ELR (cell line): Measurements from ENCODE around the gene IL18R1.
"Not testable (repeated sequence)": the region's sequence is repeated elsewhere in the genome, so short reads cannot be mapped to it uniquely, and the experiment has no call there.

Experiments
- DNase-seq: peaks from one replicate; pipeline ENCODE4 v3.0.0-alpha.2; 2015; ENCODE audit warnings: low read depth

The IL18R1 gene, protein sequence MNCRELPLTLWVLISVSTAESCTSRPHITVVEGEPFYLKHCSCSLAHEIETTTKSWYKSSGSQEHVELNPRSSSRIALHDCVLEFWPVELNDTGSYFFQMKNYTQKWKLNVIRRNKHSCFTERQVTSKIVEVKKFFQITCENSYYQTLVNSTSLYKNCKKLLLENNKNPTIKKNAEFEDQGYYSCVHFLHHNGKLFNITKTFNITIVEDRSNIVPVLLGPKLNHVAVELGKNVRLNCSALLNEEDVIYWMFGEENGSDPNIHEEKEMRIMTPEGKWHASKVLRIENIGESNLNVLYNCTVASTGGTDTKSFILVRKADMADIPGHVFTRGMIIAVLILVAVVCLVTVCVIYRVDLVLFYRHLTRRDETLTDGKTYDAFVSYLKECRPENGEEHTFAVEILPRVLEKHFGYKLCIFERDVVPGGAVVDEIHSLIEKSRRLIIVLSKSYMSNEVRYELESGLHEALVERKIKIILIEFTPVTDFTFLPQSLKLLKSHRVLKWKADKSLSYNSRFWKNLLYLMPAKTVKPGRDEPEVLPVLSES

DNA sequence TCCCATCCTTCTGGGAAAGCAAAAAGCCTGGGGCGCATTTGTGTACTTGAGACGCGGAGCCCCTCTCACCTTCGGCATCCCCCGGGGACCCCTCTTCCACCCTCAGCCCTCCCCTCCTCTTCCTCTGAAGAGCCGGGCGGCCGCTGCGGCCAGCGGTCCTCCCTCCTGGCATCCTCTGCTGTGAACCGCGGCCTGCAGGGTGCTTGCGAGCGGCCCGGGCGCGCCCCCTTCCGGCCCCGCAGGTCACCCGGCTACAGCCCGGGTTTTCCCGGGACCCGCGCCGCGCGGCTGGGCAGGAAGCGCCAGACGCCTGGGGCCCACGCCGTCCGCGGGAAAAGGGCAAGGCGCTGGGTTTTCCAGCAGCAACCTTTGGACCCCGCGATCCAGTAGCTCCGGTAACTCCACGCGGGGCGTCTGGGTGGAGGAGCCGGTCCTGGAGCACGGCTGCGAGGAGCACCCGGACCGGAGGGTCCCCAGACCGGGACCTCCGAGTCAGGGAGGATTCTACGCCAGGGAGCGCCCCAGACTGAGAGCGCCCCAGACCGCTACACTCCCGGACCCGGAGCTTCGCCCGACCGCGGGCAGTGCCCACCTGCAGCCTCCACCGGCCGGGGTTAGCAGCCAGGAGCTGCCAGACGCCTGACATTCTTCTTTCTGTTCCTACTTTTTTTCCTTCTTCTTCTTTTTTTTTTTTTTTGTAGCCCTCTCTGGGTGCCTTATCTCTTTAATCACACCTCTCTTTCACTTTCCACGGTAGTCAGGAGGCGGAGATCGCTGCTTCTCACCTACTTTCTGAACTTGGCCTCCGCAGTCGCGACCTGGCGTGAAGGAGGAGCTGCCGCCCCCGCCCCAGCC is at the start of gene IL18R1:
Gene IL18R1, plus strand, starts transcription at position 271 of the 855 bp plus-strand sequence. CDS start 6,865 bp downstream, outside the sequence.
- DNase-seq, result peak; percentile 82

DNA sequence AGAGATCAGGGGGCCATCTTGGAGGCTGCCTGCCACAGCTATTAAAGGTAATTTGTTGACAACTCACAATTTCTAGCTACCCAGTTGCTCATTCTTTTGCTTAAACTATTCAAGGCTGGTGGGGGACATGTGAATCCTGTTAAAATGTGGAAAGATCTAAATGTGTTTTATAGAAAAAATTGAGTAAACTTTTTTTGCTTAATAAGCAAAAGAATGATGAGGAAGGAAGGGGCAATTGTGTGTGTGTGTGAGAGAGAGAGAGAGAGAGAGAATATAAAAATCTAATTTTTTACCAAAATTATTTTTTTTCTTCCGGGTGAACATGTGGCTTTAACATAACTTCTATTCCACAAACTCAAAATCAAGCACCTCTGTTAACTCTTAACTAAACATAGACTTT is 49.5 kb upstream of the IL18R1 start:
- DNase-seq, result no peak

DNA sequence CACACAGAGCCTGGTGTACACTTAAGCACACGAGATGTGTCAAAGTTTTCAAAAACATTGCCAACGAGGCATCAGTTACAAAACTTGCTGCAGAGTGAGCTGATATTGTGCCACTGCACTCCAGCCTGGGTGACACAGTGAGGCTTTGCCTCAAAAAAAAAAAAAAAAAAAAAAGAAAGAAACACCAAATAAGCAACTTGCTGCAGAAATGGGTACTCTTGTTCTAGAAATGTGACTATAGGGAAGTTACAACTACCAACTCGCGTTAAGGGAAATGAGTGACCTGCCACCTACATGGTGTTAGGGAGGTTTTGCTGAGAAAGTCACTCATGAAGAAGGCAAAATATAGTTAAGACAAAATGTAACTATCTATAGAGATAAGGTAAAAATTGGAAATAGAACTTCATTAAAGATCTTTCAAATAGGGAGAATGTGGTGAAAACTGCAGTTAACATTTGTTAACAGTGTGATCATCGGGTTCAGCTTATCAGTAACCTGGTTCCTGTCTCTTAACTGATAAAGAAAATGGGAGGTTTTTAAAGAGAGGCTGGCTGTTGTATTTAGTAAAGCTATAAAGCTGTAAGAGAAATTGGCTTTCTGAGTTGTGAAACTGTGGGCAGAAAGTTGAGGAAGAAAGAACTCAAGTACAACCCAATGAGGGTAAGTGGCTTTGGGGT is 44.5 kb upstream of the IL18R1 start, which contains the start of gene IL1RL1:
Gene IL1RL1, plus strand, starts transcription at position 600 of the 677 bp plus-strand sequence. CDS start 26,702 bp downstream, outside the sequence.
- no peak for DNase-seq

DNA sequence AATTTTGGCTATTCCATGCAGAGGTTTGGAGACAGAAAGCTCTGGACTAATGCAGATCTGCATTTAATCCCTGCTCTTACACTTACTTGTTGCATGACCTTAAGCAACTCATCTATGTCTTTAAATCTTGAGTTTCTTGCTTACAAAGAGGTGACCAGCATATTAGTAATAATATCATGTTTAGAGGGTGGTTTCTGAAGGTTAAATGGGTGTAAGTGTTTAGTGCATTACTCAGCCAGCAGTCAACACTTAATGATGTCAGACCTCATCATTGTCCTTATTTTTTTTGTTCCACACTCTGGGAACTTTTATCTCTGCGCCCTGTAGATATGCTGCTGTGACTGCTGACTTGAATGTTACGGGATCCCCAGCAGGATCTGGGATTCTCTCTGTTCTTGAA is 42.6 kb upstream of the IL18R1 start:
- peak; percentile 91 for DNase-seq

DNA sequence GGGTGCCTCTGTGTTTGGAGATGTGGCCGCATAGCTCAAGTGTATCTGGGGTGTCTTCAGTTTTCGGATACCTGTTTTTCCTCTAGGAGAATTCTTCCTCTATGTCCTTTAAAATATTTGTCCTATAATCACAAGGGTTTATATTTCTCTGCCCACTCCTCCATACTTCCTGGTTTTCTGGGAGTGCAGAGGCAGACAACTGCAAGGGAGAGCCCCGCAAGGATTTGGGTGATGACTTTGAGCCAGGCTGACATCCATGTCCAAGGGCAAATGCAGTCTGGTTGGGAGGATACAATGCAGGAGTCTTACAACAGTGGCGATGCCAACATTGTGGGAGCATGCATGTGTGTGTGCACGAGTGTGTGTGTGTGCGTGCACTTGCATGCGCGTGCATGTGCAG is 42.1 kb upstream of the IL18R1 start:
- DNase-seq, result no peak

DNA sequence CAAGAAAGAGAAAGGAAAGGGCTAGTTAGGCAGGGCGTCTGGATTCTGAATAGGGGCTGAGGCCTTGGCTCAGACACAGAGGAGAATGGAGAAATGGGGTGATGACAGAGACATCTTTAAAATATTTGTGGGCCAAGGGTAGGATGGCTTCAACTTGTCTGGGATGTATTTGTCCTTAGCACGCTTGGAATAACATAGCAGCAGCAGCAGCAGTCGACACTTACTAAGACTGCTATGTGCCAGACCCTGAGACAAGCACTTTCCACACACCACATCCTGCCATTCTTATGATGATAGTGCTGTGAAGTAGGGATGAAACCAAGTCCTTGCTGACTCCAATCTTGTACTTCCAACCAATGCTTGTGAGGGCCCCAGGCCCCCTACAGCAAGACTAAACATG is 41.6 kb upstream of the IL18R1 start:
- DNase-seq, result no peak

DNA sequence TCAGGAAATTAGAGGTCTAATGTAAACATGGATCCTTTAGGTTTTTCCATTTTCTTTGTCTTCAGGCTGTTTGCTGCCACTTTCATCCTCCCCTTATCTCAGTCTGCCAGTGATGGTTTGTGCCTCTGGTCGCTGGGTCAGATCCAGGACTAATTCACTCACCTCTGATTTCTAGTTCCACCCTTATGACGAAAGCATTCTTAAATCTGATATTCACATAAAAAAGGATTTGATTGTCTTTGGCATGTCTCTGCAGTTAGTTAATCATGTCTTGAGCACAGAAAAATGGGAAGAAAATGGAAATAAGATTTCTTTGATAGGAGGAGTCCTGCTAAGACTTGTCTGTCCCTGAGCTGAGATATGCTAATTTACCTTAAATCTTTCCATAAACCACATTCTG is 39.7 kb upstream of the IL18R1 start:
- DNase-seq, result no peak

DNA sequence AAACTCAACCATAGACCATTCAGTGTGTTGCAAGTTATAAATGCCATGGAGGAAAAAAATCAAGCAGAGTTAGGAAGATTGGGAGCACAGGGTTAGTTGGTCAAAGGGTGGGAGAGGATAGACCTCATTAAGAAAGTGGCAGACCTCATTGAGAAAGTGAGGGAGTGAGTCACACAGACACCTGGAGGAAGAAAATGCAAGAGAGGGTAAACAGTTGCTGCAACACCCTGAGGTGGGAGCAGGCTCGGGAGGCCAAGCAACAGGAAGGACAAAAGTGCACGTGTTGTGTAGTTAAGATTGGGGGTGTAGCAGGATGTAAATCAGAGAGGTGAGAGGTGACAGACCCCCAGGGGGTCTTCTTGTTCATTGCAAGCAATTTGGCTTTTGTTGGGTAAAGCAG is 37.9 kb upstream of the IL18R1 start:
- DNase-seq, result no peak

DNA sequence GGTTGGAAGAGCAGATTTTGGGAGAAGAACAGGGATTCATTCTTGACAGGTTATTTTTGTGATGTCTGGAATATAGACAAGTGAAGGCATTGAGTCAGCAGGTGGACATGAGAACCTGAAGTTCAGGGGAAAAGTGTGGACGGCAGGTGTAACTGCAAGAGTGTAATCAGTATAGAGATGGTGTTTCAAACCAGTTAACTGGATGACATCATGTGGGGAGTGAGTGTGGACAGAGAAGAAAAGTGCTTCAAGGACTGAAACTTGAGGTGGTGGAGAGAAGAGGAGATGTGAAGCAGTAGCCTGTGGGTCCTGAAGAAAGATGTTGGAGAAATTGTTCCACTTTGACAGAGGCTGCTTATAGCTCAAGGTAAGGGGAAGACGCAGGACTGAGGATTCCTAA is 37.2 kb upstream of the IL18R1 start:
- DNase-seq, result no peak

DNA sequence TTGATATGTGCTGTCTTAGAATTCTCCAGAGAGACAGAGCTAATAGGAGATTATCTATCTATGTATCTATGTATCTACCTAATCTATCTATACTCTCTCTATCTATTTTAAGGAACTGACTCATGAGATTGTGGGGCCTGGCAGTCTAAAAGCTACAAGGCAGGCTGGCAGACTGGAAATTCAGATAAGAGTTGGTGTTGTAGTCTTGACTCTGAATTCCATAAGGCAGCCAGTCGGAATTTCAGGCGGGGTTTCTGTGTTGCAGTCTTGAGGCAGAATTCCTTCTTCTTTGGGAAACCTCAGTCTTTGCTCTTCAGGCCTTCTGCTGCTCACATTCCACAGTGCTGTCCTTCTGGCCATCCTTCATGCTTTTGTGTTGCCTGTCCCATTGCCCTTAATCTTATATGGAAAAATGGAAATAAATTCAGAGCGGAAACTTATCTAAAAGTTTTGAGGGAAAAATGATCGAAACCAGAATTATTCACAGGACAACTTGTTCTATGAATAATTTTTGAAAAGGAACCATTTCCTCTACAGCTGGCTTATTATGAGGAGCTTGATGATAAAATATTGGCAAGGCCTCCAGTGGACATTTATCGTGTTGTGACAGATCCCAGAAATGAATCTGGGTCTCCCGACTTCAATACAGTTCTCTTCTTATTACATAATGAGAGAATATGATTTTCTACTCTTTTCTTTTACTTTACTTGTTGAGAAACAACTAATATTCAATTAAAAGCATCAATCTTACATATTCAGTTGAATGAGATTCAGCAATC is 33.5 kb upstream of the IL18R1 start:
- no peak for DNase-seq

DNA sequence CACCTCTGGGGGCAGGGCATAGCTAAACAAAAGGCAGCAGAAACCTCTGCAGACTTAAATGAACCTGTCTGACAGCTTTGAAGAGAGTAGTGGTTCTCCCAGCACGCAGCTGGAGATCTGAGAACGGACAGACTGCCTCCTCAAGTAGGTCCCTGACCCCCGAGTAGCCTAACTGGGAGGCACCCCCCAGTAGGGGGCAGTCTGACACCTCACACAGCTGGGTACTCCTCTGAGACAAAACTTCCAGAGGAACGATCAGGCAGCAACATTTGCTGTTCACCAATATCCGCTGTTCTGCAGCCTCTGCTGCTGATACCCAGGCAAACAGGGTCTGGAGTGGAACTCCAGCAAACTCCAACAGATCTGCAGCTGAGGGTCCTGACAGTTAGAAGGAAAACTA is 30.7 kb upstream of the IL18R1 start:
- not testable (repeated sequence) for DNase-seq

DNA sequence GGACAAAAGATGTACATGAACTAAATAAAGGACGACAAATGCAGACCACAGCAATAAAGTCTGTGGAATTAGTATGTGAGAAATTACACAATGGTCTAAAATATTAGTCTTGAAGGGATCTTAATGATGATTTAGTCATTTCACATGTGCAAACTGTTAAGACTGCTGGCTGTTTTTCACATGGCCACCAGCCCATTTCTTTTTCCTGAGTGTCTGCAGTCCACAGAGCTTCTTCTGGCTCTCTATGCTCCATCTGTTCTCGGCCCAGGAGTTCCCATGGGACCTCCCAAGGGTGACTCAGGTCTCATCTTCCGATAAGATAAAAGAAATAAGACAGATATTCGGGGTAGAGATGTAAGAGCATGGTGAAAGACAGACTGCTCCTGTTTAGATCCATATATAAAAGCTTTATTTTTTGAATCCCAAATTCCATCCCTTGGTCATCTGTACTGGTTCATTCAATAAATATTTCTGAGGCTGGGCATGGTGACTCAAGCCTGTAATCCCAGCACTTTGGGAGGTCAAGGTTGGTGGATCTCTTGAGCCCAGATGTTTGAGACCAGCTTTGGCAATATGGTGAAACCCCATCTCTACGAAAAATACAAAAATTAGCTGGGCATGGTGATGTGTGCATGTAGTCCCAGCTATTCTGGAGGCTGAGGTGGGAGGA is 24.1 kb upstream of the IL18R1 start:
- DNase-seq, result peak; percentile 16

DNA sequence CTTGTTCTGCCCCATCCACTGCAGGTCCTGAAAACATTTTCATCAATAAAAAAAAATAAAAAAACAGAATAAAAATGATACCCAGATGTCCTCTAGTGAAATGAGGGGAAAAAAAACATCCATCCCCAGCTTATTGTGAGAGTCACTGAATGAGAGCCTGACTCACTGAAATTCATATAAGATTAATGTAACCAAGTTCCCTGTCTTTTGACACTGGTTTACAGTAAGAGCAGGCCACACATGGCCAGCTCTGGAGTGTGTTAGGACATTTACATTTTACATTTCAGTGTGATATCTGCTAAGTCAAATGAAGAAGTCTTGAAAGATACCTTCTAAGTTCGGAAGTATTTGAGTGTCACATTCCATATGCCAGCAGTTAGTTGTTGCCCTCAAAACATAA is 21.1 kb upstream of the IL18R1 start:
- DNase-seq, result peak; percentile 19

DNA sequence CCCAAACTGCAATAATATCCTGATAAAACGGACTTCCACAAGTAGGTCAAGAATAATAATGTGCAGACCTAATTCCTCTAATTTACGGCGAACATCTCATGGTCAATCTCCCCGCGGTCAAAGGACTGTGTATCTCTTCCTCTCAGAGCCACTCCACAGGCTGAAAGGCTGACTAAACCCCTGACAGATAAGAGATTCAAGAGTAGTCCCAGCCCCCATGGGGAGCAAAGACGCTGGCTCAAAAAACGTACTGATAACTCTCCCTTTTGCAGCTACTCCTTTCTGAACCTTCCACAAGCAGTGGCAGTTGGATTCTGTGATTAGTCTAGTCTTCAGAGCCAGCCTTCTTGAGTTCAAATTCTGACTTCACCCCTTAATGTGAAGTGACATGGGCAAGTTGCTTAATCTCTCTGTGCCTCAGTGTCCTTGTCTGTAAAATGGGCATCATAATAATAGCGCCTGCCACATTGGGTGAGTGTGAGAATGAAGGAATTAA is 19.7 kb upstream of the IL18R1 start:
- no peak for DNase-seq

DNA sequence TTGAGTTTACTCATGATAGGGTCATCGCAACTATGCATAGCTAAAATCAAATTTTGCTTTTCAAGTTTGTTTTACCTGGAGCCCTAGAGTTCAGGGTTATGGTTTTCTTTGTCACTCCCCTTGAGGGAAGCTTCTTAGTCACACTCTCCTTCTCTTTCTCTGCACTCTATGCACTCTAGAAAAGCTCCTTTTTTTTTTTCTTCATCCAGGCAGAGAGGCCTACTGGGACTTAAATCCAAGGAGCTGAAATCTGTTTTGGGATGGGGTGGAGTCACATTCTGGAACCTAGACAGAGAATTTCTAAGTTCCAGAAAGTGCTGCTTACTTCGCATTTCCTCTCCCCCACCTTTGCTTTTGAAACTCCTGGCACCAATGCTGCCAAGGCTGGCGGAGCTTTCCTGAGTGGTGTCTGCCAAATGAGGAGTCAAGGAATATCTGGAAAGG is 19.1 kb upstream of the IL18R1 start:
- DNase-seq, result peak; percentile 51

DNA sequence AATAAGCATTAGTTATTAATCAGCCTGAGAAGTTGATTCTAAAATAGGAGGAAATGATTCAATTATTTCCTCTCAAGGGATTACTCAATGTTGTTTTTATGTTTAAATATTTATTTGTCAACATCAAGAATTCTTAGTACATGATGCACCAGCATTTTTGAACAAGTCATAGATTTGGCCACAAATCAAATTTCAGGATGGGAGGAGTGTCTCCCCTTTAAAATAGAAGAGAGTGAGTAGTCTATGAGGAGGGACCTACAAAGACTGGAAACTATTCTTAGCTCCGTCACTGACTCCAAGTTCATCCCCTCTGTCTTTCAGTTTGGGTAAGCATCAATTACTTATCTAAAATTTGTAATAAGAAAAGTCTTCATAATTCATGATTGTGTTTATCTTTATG is 18.6 kb upstream of the IL18R1 start:
- DNase-seq, result peak; percentile 74

DNA sequence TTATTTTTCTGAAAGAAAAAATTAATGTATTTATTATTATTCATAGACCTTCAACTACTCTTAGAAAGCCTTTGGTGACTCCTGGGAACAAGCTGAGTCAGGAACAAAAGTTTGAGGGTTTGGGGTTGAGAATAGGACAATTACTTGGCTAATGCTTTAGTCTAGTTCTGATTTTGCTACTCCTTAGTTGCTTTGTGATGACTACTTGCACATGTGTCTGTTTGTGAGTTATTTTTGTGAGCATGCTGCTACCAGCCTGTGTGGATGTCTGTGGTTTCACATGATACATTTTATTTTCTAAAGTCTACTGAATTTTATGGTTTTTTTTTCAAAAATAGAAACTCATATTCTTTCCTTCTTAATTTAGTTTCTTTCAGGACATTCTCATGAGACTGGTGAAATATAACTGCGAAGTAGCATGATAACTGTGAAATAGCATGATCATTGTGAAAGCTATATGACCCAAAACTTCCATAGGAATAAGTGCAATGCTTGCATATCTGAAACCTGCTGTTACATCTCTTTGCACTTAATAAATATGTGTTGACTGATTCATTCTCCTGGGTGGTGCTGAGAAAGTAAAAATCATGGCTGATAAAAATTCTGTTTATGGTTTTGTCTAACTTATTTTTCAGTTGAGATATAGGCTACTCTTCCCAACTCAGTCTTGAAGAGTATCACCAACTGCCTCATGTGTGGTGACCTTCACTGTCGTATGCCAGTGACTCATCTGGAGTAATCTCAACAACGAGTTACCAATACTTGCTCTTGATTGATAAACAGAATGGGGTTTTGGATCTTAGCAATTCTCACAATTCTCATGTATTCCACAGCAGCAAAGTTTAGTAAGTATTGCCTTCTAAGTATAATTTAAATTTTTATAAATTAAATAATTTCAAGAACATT is 17.9 kb upstream of the IL18R1 start:
- peak; percentile 26 for DNase-seq

DNA sequence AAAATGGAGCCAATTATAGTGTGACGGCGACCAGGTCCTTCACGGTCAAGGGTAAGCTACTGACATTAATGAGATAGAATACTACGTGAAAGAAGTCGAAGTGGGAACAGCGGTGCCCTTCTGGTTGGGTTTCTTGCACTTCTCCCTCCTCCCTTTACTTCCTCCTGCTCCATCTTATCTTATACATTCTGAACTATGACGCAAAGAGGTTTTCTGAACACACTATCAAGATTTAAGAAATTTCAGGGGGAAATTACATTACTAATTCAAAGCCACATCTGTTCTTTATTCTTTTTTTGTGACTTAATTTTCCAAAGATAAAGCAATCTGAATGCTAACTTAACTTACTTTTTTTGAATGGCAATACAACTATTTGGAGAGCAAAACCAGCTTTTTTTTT is 14.8 kb upstream of the IL18R1 start:
- DNase-seq, result no peak

DNA sequence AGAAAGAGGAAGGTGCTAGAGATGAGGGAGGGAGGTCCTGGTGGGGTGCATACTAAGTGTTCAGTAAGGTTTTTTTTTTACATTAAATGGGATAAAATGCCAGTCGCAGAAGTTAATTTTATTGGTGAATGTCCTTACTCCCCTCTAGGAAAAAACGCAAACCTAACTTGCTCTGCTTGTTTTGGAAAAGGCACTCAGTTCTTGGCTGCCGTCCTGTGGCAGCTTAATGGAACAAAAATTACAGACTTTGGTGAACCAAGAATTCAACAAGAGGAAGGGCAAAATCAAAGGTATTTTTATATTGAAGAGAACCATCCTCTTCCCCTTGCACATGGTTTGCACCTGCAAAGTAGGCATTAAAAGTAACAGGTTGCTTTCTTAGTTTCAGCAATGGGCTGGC is 12.7 kb upstream of the IL18R1 start:
- DNase-seq, result no peak

DNA sequence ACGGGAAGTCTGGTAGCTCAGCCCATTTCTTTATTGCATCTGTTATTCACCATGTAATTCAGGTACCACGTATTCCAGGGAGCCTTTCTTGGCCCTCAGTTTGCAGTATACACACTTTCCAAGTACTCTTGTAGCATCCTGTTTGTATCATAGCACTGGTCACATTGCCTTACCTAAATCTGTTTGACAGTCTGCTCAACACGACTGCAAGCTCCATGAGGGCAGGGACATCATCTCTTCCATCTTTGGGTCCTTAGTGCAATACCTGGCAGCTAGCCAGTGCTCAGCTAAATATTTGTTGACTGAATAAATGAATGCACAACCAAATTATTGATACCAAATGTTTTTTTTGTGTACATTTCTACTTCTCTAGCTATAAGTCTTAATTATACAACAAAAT is 11.2 kb upstream of the IL18R1 start:
- no peak for DNase-seq
